ENCODE data around the gene USP20.

USP20 gene

DNA sequence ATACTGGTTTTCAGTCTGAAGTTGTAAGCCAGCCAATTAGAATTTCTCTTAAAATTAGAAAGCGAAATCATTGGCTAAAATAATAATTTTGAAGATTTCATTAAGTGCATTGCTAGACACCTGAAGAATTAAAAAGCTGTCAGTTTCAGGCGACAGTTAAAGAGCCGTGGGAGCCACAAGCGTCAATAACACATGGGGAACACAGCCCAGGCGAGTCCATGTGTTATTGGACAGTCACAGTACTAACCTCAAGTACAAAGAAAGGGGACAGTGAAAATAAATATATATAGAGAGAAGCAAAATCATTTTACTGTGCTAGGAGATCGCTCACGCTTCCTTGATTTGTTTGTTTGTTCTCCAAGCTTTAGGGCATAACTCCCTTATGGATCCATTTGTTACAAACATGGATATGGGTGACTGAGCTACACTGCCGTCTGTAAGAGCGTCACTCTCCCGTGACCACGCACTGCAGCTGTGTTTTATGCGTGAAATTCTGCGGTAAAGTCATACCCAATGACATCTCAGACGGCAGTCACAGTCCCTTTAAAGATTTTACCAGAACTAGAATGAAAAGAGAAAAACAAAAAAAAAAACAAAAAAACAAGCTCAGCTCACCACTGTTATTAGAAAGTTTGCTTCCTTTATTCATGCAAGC, 83.2 kb downstream of the USP20 start:
- no peak for DNase-seq (ENCODE audit: low read depth in 2 of 2)

- no peak for DNase-seq (ENCODE audit: low read depth in 2 of 2)
Observed at GRCh38 chr9:129919277-129919676, 84.0 kb downstream of the USP20 start.

DNA sequence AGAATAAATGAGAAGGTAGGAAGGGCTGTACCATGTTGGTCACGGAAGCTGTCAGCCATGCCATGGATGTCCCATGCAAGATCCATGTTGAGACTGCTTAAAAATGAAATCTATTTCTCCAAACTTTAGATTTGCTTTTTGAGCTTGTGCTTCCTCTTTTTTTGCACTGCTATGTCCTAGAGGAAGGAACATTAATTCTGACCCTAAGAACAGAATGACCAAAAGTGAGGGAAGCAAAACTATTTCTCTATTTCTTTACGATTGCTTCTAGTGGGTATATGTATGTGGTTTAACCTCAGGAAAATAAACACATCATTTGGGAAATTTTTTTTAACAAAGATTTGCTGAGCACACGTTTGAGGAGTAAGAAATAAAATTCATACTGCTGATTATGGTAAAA, 84.6 kb downstream of the USP20 start:
- no peak for DNase-seq (ENCODE audit: low read depth in 2 of 2)

DNA sequence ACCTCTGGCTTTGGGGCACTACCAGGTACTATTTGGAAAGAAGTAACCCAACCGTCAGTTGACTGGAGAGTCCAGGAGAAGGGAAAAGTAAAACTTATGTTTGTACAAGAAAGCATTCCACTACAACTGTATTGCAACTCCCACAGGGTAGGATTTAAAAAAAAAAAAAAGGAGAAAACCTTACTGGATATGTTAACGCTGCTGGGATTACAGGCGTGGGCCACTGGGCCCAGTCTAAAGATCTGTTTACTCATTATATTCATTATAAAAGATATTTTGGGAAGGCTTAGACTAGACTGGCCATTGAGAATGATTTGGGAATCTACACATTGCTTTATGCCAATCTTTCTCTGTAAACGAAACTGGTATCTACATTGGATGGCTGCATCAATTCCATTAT, 86.6 kb downstream of the USP20 start:
- DNase-seq (ENCODE audit: low read depth in 2 of 2) = no peak

DNA sequence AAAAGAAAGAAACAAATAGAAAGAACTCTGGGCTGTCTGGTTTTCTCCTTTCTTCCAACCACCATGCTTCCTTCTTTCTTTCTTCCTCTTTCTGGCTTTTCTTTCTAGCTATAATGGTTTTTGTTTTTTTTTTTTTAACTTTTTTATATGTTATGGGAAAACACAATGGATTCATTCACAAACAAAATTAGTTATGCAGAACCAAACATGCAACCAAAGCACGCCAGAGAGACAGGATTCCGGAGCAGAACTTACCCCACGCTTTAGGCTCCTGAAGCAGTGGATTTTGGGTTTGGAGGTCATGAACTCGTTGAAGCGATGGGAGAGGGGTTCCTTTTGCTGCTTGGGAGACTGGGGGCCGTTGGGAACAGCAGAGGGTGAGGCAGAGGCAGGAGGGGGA, 88.3 kb downstream of the USP20 start:
- DNase-seq (ENCODE audit: low read depth in 2 of 2) = no peak

GRCh38 chr9:129929496-129930125, 94.4 kb downstream of the USP20 start:
- DNase-seq (ENCODE audit: low read depth in 2 of 2) = no peak

DNA sequence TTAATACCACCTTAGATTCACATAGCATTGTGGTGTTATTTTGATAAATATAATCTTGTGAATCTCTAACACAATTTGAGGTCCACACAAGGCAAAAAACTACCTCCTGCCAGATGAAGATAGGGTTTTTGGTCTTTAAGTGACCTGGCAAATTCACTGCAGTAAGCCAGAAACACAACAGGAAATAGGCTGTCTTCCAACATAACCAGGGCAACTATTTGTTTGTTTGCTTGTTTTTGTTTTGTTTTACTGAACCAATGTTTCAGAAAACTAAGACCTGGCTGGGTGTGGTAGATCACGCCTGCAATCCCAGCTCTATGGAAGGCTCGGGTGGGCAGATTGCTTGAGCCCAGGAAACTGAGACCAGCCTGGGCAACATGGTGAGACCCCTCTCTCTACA, 95.5 kb downstream of the USP20 start:
- DNase-seq (ENCODE audit: low read depth in 2 of 2) = no peak
